GM23338 (cell line): ENCODE data around the gene HNRNPR. TPM values are rescaled to one million over a fixed set of nuclear protein-coding genes. Genes with fewer than 3 reads are reported as not detected.

Source experiments
- ATAC-seq: fragments of 200-7000 bp; cut with Tn5 transposase; 3 replicates; pipeline ENCODE4 v1.9.1; 2020
- DNase-seq: peaks from one replicate; pipeline ENCODE4 v3.0.0-alpha.2; 2015; ENCODE audit warnings: low spot score
- H2AFZ ChIP-seq: fragments of 200-600 bp; sonication (generic); 2 replicates; pipeline ENCODE4 v1.8.0; 2016; ENCODE audit warnings: antibody characterized with exemption, mild to moderate bottlenecking, moderate library complexity
- H3F3A ChIP-seq: fragments of 200-600 bp; sonication (generic); replicated peaks from 2 replicates; pipeline ENCODE4 v1.8.0; 2017; ENCODE audit warnings: antibody characterized with exemption, mixed run types, low read depth
- H3K27ac ChIP-seq: fragments of 200-600 bp; sonication (generic); 2 replicates; pipeline ENCODE4 v1.6.1; 2016; ENCODE audit warnings: low read depth
- H3K27me3 ChIP-seq: fragments of 200-600 bp; sonication (generic); 2 replicates; pipeline ENCODE4 v1.8.0; 2016; ENCODE audit warnings: mild to moderate bottlenecking, mixed run types, moderate library complexity; ENCODE audit not compliant: insufficient read depth
- H3K36me3 ChIP-seq: fragments of 200-600 bp; sonication (generic); 2 replicates; pipeline ENCODE4 v1.8.0; 2016; ENCODE audit warnings: mild to moderate bottlenecking; ENCODE audit not compliant: insufficient read depth
- H3K4me1 ChIP-seq: fragments of 200-600 bp; sonication (generic); 2 replicates; pipeline ENCODE4 v1.8.0; 2016; ENCODE audit warnings: mild to moderate bottlenecking, moderate library complexity; ENCODE audit not compliant: insufficient read depth
- H3K4me2 ChIP-seq: fragments of 200-600 bp; sonication (generic); 2 replicates; pipeline ENCODE4 v1.7.1; 2017; ENCODE audit warnings: mixed run types
- H3K4me3 ChIP-seq: fragments of 200-600 bp; sonication (generic); 2 replicates; pipeline ENCODE4 v1.6.1; 2016; ENCODE audit warnings: mixed run types
- H3K79me2 ChIP-seq: fragments of 200-600 bp; sonication (generic); replicated peaks from 2 replicates; pipeline ENCODE4 v1.8.0; 2017; ENCODE audit warnings: mild to moderate bottlenecking; ENCODE audit not compliant: insufficient read depth
- H3K9me2 ChIP-seq: fragments of 200-600 bp; sonication (generic); 2 replicates; pipeline ENCODE4 v1.8.0; 2017; ENCODE audit not compliant: insufficient read depth
- H4K20me1 ChIP-seq: fragments of 200-600 bp; sonication (generic); replicated peaks from 2 replicates; pipeline ENCODE4 v1.8.0; 2017; ENCODE audit warnings: mild to moderate bottlenecking; ENCODE audit not compliant: insufficient read depth
- H3K27ac Mint-ChIP-seq: 2 replicates; pipeline ENCODE4 v1.8.0; 2020; ENCODE audit warnings: inconsistent platforms, mild to moderate bottlenecking, moderate library complexity, mixed read lengths
- H3K27me3 Mint-ChIP-seq: 3 replicates; pipeline ENCODE4 v1.8.0; 2022; ENCODE audit warnings: low read depth, mild to moderate bottlenecking, moderate library complexity, mixed read lengths, inconsistent platforms; ENCODE audit not compliant: insufficient read depth, poor library complexity
- H3K36me3 Mint-ChIP-seq: 3 replicates; pipeline ENCODE4 v1.8.0; 2021; ENCODE audit warnings: low read depth, mild to moderate bottlenecking, inconsistent platforms, moderate library complexity, mixed read lengths
- H3K4me1 Mint-ChIP-seq: 3 replicates; pipeline ENCODE4 v1.8.0; 2020; ENCODE audit warnings: mild to moderate bottlenecking, inconsistent platforms, mixed read lengths
- H3K4me3 Mint-ChIP-seq: 3 replicates; pipeline ENCODE4 v1.8.0; 2021; ENCODE audit warnings: moderate library complexity, mild to moderate bottlenecking, inconsistent platforms, mixed read lengths
- H3K9me3 Mint-ChIP-seq: 3 replicates; pipeline ENCODE4 v1.8.0; 2020; ENCODE audit warnings: moderate library complexity, mild to moderate bottlenecking, inconsistent platforms, mixed read lengths
- CREB1 ChIP-seq: fragments of 250-450 bp; sonication (Bioruptor Pico); IDR thresholded peaks from 2 replicates; pipeline ENCODE4 v1.5.0; 2020; ENCODE audit warnings: low read depth, mild to moderate bottlenecking, moderate library complexity
- ETS1 ChIP-seq: IDR thresholded peaks from 2 replicates; pipeline ENCODE4 v1.6.1; 2016; ENCODE audit warnings: antibody characterized with exemption
- EZH2 ChIP-seq: fragments of 200-600 bp; sonication (generic); IDR thresholded peaks from one replicate; pipeline ENCODE4 v1.8.0; 2017; ENCODE audit warnings: antibody characterized with exemption, mild to moderate bottlenecking, low read depth; ENCODE audit not compliant: unreplicated experiment
- EZH2phosphoT487 ChIP-seq: fragments of 200-600 bp; sonication (generic); IDR thresholded peaks from one replicate; pipeline ENCODE4 v1.8.1; 2018; ENCODE audit warnings: antibody characterized with exemption; ENCODE audit not compliant: unreplicated experiment
- NANOG ChIP-seq: IDR thresholded peaks from 2 replicates; pipeline ENCODE4 v1.6.1; 2016; ENCODE audit warnings: antibody characterized with exemption, borderline replicate concordance
- POLR2AphosphoS5 ChIP-seq: IDR thresholded peaks from 2 replicates; pipeline ENCODE4 v1.6.1; 2016; ENCODE audit warnings: antibody characterized with exemption, low read depth
- STAT1 ChIP-seq: IDR thresholded peaks from one replicate; pipeline ENCODE4 v1.6.1; 2016; ENCODE audit warnings: antibody characterized with exemption; ENCODE audit not compliant: unreplicated experiment
- ZNF114 ChIP-seq: fragments of 250-450 bp; sonication (Bioruptor Pico); IDR thresholded peaks from 2 replicates; pipeline ENCODE4 v1.5.0; 2020; ENCODE audit warnings: mild to moderate bottlenecking, moderate library complexity
- ZNF331 ChIP-seq: fragments of 250-450 bp; sonication (Bioruptor Pico); IDR thresholded peaks from 2 replicates; pipeline ENCODE4 v1.5.0; 2020; ENCODE audit warnings: low read depth, mild to moderate bottlenecking, moderate library complexity
- polyA plus RNA-seq: library from polyadenylated mRNA; unstranded; fragments of >200 nt; fragmentation: Nextera tagmentation; extraction: Ambion mirVana; gene quantifications from 2 replicates; pipeline ENCODE4 v1.2.1, GENCODE V29; 2016
- total RNA-seq: library from RNA; depleted of rRNA; stranded (reverse); fragments of >200 nt; shearing (Covaris generic); gene quantifications from 2 replicates; pipeline ENCODE4 v1.2.3, GENCODE V29; 2014
- TF ChIP-seq, protein P1 (sequence below), 2 experiments: fragments of 200-600 bp in 1 of 2; sonication (generic) in 1 of 2; conservative IDR thresholded peaks; 2 replicates each; pipeline versions ENCODE4 v1.5.1 to v1.6.1; 2016 to 2017; ENCODE audit warnings: antibody characterized with exemption in 2 of 2, low read depth in 2 of 2, mild to moderate bottlenecking in 2 of 2, moderate library complexity in 1 of 2
- TF ChIP-seq, protein P2 (sequence below): IDR thresholded peaks from one replicate; pipeline ENCODE4 v1.6.1; 2018; ENCODE audit warnings: antibody characterized with exemption; ENCODE audit not compliant: unreplicated experiment

HNRNPR gene
- total and polyA plus RNA-seq, 2 experiments from 2014 or later: 147 to 200 TPM

DNA sequence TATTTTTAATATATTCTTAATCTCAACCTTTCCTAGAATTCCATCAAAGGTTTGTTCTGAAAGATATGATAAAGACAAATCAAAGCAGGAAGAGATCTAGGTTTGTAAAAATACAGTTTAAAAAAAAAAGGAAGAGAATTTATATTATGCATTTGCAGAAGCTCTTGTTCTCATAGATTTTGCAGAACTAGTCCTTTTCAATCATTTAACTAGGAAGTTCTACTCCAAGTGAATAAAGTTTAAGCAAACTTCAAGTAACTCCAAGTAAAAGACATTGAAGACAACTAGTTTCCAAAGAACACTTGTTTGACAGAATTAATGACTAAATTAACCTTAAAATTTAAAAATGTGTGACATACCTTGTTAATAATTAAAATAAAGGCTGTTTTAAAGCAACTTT, 55.9 kb downstream of the HNRNPR start:
- Histone ChIP-seq H3K27ac (no peak overlapping the region), H3K9me2 (no peaks in the 10 kb centered on the region), H3F3A (no peaks in the 10 kb centered on the region), H3K36me3 (peaks cover 9% of the 10 kb centered on the region; the same call in 1 of the 2 replicates), H3K4me2 (no peak overlapping the region), H3K79me2 (no peaks in the 10 kb centered on the region), H3K4me3 (no peak overlapping the region), H4K20me1 (no peaks in the 10 kb centered on the region; the same call in none of the 2 replicates), H3K4me1 (no peaks in the 10 kb centered on the region), H2AFZ (no peak overlapping the region), H3K27me3 (no peaks in the 10 kb centered on the region)
- no peaks in the 10 kb centered on the region for H3K9me3 Mint-ChIP-seq
- TF ChIP-seq, protein P1, sequence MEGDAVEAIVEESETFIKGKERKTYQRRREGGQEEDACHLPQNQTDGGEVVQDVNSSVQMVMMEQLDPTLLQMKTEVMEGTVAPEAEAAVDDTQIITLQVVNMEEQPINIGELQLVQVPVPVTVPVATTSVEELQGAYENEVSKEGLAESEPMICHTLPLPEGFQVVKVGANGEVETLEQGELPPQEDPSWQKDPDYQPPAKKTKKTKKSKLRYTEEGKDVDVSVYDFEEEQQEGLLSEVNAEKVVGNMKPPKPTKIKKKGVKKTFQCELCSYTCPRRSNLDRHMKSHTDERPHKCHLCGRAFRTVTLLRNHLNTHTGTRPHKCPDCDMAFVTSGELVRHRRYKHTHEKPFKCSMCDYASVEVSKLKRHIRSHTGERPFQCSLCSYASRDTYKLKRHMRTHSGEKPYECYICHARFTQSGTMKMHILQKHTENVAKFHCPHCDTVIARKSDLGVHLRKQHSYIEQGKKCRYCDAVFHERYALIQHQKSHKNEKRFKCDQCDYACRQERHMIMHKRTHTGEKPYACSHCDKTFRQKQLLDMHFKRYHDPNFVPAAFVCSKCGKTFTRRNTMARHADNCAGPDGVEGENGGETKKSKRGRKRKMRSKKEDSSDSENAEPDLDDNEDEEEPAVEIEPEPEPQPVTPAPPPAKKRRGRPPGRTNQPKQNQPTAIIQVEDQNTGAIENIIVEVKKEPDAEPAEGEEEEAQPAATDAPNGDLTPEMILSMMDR (conservative IDR thresholded peaks at IDR 0.05; ENCODE audit: low read depth in 2 of 2): no peak
- TF ChIP-seq ZNF114 (CRISPR knock-in tag) (no peak), CREB1 (no peak), NANOG (no peak), STAT1 (no peak), ZNF331 (CRISPR knock-in tag) (no peak), ETS1 (no peak), EZH2 (no peak), POLR2AphosphoS5 (no peak)
- TF ChIP-seq, protein P2, sequence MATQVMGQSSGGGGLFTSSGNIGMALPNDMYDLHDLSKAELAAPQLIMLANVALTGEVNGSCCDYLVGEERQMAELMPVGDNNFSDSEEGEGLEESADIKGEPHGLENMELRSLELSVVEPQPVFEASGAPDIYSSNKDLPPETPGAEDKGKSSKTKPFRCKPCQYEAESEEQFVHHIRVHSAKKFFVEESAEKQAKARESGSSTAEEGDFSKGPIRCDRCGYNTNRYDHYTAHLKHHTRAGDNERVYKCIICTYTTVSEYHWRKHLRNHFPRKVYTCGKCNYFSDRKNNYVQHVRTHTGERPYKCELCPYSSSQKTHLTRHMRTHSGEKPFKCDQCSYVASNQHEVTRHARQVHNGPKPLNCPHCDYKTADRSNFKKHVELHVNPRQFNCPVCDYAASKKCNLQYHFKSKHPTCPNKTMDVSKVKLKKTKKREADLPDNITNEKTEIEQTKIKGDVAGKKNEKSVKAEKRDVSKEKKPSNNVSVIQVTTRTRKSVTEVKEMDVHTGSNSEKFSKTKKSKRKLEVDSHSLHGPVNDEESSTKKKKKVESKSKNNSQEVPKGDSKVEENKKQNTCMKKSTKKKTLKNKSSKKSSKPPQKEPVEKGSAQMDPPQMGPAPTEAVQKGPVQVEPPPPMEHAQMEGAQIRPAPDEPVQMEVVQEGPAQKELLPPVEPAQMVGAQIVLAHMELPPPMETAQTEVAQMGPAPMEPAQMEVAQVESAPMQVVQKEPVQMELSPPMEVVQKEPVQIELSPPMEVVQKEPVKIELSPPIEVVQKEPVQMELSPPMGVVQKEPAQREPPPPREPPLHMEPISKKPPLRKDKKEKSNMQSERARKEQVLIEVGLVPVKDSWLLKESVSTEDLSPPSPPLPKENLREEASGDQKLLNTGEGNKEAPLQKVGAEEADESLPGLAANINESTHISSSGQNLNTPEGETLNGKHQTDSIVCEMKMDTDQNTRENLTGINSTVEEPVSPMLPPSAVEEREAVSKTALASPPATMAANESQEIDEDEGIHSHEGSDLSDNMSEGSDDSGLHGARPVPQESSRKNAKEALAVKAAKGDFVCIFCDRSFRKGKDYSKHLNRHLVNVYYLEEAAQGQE: no peak
- no peaks in the 10 kb centered on the region for H3K4me1 Mint-ChIP-seq
- DNase-seq: no peak
- no peak overlapping the region for H3K4me3 Mint-ChIP-seq
- no peak for ATAC-seq
- H3K36me3 Mint-ChIP-seq: peaks cover 12% of the 10 kb centered on the region
- H3K27me3 Mint-ChIP-seq: no peaks in the 10 kb centered on the region
- no peak overlapping the region for H3K27ac Mint-ChIP-seq

- no peaks in the 10 kb centered on the region for H3K4me1 Mint-ChIP-seq
- DNase-seq: no peak
- H3K9me3 Mint-ChIP-seq: no peaks in the 10 kb centered on the region
- H3K27ac Mint-ChIP-seq: no peak overlapping the region
- no peaks in the 10 kb centered on the region for H3K27me3 ChIP-seq
- peaks cover 13% of the 10 kb centered on the region for H3K36me3 Mint-ChIP-seq
- peaks cover 20% of the 10 kb centered on the region; the same call in 1 of the 2 replicates for H3K36me3 ChIP-seq
- H3F3A ChIP-seq: peaks cover 4% of the 10 kb centered on the region; the same call in 1 of the 2 replicates
- no peaks in the 10 kb centered on the region; the same call in 1 of the 2 replicates for H4K20me1 ChIP-seq
- H3K4me3 Mint-ChIP-seq: no peak overlapping the region
- H3K9me2 ChIP-seq: no peaks in the 10 kb centered on the region
- no peak overlapping the region for H2AFZ ChIP-seq
- no peaks in the 10 kb centered on the region for H3K27me3 Mint-ChIP-seq
- H3K4me3 ChIP-seq: no peak overlapping the region
- H3K79me2 ChIP-seq: no peaks in the 10 kb centered on the region; the same call in 1 of the 2 replicates
- no peak overlapping the region for H3K27ac ChIP-seq
- H3K4me2 ChIP-seq: no peak overlapping the region
- ATAC-seq: no peak
- no peaks in the 10 kb centered on the region for H3K4me1 ChIP-seq
- TF ChIP-seq CREB1 (no peak), EZH2phosphoT487 (no peak), EZH2 (no peak), STAT1 (no peak), NANOG (no peak), POLR2AphosphoS5 (no peak)
- TF ChIP-seq, protein P2: no peak
- TF ChIP-seq, protein P1 (conservative IDR thresholded peaks at IDR 0.05; ENCODE audit: low read depth in 2 of 2): no peak
These were observed 57.7 kb downstream of the HNRNPR start for GRCh38 chr1:23286401-23286800.
